ENCODE results near the gene NRROS. TPM values are rescaled to one million over a fixed set of nuclear protein-coding genes. Genes with fewer than 3 reads are reported as not detected.

The NRROS gene
- total RNA-seq, 1 donor from 2014 or later: 22.6 TPM

DNA sequence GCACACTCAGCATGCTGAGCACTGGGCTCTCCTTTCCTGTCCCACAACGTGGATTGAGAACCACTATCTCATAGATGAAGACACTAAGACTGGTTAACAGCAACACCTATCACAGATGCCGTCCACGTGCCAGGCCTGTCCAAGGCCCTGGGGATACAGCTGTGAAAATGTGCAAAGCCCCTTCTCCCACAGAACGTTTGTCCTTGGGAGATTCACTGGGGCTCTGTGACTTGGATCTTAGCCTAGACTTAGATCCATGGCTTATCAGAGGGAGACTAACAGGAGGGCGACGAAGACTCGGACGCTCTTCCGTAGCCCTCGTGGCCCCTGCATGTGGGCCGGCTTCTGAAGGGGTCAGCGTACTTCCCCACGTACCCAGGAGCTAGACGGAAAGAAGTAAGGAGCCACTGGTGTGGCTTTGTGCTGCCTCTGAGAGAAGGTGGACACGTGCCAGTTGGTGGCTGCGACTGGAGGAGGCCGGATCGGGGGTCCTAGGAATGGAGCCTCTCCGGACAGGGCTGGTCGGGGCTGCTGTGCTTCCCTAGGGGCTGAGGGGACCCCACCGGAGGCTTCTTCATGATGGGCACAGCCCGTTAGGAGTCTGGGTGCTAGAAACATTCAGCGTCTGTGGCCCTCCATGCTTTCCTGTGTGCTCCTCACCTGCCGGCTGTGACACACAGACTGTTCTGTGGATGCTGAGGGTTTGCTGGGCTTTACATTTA, 964 bp downstream of the NRROS start:
- no peak for DNase-seq (ENCODE audit: low spot score in 2 of 2)
- Histone ChIP-seq H3K4me1 (peaks cover 0 to 3% of the 10 kb centered on the region in 2 donors), H3K4me3 (peak overlapping the region; percentile 46 to 63), H3K27ac (peak overlapping the region; percentile 14 to 31), H3K9me3 (no peaks in the 10 kb centered on the region), H3K36me3 (no peaks in the 10 kb centered on the region), H3K27me3 (peaks cover 4% of the 10 kb centered on the region)
- TF ChIP-seq CTCF (IDR thresholded peaks at IDR 0.05): no peak
- intact Hi-C loops (cut with DNase I): no loop called here

DNA sequence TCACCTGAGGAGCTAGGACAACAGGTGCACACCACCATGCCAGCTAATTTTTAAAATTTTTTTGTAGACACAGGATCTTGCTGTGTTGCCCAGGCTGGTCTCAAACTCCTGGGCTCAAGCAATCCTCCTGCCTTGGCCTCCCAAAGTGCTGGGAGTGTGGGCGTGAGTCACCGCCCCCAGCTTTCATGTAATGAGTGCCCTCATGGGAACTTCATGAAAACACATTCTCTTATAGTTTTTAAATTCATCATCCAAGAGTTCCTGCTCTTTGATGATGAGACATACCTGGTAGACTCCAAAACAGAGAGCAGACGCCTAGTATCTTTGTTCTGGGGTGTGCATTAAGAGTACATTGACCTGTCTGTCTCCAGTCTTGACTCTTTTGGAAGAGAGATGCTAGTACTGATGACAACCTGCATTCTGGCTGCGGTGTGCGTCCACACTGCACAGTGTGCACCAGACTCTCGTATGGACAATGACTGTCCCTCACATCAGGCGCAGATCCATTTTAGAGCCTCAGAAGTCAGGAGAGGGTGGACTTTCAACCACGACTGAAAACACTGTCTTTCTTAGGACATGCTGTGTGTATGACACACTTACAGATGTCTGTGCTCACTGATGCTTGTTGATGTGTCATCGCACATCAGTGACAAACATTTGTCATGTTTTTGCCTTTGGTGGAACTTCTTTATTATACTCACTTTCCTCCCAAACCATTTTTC, 2.0 kb downstream of the NRROS start:
- intact Hi-C loops (cut with DNase I): no loop called here
- Histone ChIP-seq H3K4me3 (peak overlapping the region in 1 of 2 donors; percentile 63), H3K36me3 (no peaks in the 10 kb centered on the region), H3K27me3 (peaks cover 4% of the 10 kb centered on the region), H3K27ac (peak overlapping the region in 1 of 2 donors; percentile 31), H3K4me1 (peaks cover 0 to 3% of the 10 kb centered on the region in 2 donors), H3K9me3 (no peaks in the 10 kb centered on the region)
- DNase-seq (ENCODE audit: low spot score in 2 of 2): no peak
- no peak for TF ChIP-seq CTCF (IDR thresholded peaks at IDR 0.05)

DNA sequence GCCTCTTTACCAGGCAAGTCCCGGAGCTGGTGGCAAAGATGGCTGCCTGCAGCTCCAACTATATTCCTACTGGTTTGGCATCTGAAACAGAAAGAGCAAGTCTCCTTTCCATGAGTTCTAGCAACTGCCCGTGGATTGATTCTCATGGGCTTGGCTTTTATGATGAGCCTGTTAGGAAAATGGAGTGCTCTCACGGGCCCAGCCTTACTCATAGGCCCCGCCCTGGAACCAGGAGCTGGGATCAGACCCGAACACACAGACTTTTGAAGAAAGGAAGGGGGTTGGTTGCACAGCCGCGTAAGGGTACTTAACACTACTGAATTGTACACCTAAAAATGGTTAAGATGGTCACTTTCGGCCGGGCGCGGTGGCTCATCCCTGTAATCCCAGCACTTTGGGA, 2.9 kb downstream of the NRROS start:
- Histone ChIP-seq H3K27me3 (peaks cover 4% of the 10 kb centered on the region), H3K9me3 (no peaks in the 10 kb centered on the region), H3K4me1 (peaks cover 0 to 3% of the 10 kb centered on the region in 2 donors), H3K4me3 (peak overlapping the region in 1 of 2 donors; percentile 2), H3K36me3 (no peaks in the 10 kb centered on the region), H3K27ac (peak overlapping the region in 1 of 2 donors; percentile 50)
- TF ChIP-seq CTCF (IDR thresholded peaks at IDR 0.05): no peak
- DNase-seq (ENCODE audit: low spot score in 2 of 2): no peak
- intact Hi-C loops (cut with DNase I): no loop called here

DNA sequence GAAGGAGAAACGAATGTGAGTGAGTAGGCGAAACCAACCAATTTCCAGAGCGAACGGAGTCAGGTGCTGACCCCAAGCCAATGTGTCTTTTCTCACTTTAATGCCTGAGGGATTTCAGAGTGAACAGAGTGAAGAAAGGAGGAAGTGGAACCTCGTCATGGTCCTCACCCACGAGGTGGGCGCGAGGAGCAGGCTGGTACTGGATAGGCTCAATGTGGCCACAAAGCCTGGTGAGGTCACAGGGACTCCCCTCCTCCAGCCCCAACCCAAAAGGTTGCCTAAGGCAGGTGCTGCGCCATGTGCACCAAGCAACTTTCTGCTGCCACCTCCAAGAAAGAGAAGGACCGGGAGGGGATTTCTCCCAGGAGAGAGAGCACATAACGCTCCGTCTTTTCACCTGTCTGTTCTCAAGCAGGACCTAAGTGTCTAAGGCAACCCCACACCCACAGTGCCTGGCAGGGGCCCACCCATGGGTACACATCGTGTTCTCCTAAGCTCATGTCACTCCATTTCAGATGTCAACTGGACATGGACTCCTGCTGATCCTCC, 3.8 kb downstream of the NRROS start:
- Histone ChIP-seq H3K4me1 (peaks cover 0 to 3% of the 10 kb centered on the region in 2 donors), H3K27me3 (peaks cover 4% of the 10 kb centered on the region), H3K27ac (no peak overlapping the region), H3K4me3 (no peak overlapping the region), H3K36me3 (no peaks in the 10 kb centered on the region), H3K9me3 (no peaks in the 10 kb centered on the region)
- TF ChIP-seq CTCF (IDR thresholded peaks at IDR 0.05): no peak
- peak; percentile 67 to 78 for DNase-seq (ENCODE audit: low spot score in 2 of 2)
- intact Hi-C loops (cut with DNase I): no loop called here

- H3K27ac ChIP-seq: no peak overlapping the region
- H3K4me3 ChIP-seq: no peak overlapping the region
- no peaks in the 10 kb centered on the region for H3K9me3 ChIP-seq
- intact Hi-C loops (cut with DNase I): no loop called here
- no peaks in the 10 kb centered on the region for H3K36me3 ChIP-seq
- H3K27me3 ChIP-seq: peaks cover 4% of the 10 kb centered on the region
- H3K4me1 ChIP-seq: peaks cover 0 to 3% of the 10 kb centered on the region in 2 donors
- TF ChIP-seq CTCF (IDR thresholded peaks at IDR 0.05): no peak
- DNase-seq (ENCODE audit: low spot score in 2 of 2): no peak
These were observed 4.3 kb downstream of the NRROS start for GRCh38 chr3:196643761-196644160.
